Testis (tissue), 3 donors: ENCODE data around the gene AR. TPM values are rescaled to one million over a fixed set of nuclear protein-coding genes. Genes with fewer than 3 reads are reported as not detected.
A peak's percentile ranks its signal among the peaks of the same experiment; 100 is the strongest.

Source experiments
- DNase-seq: peaks from one replicate; pipeline ENCODE4 v3.0.0-alpha.2; 2019
- H3K27ac ChIP-seq, 2 donors: fragments of 200-600 bp; sonication (generic); one replicate each; pipeline ENCODE4 v1.5.1; 2019
- H3K27me3 ChIP-seq: fragments of 200-600 bp; sonication (generic); one replicate; pipeline ENCODE4 v1.5.1; 2019
- H3K36me3 ChIP-seq: fragments of 200-600 bp; sonication (generic); one replicate; pipeline ENCODE4 v1.5.1; 2017; ENCODE audit warnings: low read depth; ENCODE audit errors: missing control alignments
- H3K4me1 ChIP-seq: fragments of 200-600 bp; sonication (generic); one replicate; pipeline ENCODE4 v1.5.1; 2019
- H3K4me3 ChIP-seq, 2 donors: fragments of 200-600 bp; sonication (generic); one replicate each; pipeline ENCODE4 v1.5.1; 2017 to 2019
- H3K9me3 ChIP-seq: fragments of 200-600 bp; sonication (generic); one replicate; pipeline ENCODE4 v1.5.1; 2017
- CTCF ChIP-seq, 3 experiments: fragments of 450-650 bp in 2 of 3; fragments of 200-600 bp in 1 of 3; sonication (generic) in 1 of 3; IDR thresholded peaks; one replicate each; pipeline ENCODE4 v1.5.1; 2016 to 2019; ENCODE audit warnings: antibody characterized with exemption in 3 of 3, mild to moderate bottlenecking in 2 of 3, moderate library complexity in 1 of 3
- POLR2A ChIP-seq: fragments of 450-650 bp; IDR thresholded peaks from one replicate; pipeline ENCODE4 v1.6.1; 2017; ENCODE audit warnings: antibody characterized with exemption, mild to moderate bottlenecking, moderate library complexity
- WGBS, 2 donors: methylation state at CpG; one replicate each; pipeline ENCODE4 v1.1.5; 2018; 5-methylcytosine and 5-hydroxymethylcytosine counted together
- intact Hi-C: fragments of 100-400 bp; cut with DNase I; formaldehyde crosslinking; loops from one replicate; pipeline ENCODE4 v1.15.1; 2023; ENCODE audit warnings: low total_unique reads
- polyA plus RNA-seq: library from polyadenylated mRNA; stranded (reverse); fragments of 350-450 nt; fragmentation: Illumina TruSeq; extraction: RNeasy Lipid Tissue Mini Kit (QIAGEN cat#74804); gene quantifications from one replicate; pipeline ENCODE4 v1.2.3, GENCODE V29; 2014; ENCODE audit warnings: low read depth, low replicate concordance; ENCODE audit not compliant: insufficient read depth
- total RNA-seq, 2 donors: library from RNA; depleted of rRNA; stranded (reverse); fragments of >200 nt; gene quantifications; one replicate each; pipeline ENCODE4 v1.2.3, GENCODE V29; 2016

The AR gene
- total and polyA plus RNA-seq, 3 donors from 2014 or later = 12.0 to 52.3 (median 34.3) TPM

DNA sequence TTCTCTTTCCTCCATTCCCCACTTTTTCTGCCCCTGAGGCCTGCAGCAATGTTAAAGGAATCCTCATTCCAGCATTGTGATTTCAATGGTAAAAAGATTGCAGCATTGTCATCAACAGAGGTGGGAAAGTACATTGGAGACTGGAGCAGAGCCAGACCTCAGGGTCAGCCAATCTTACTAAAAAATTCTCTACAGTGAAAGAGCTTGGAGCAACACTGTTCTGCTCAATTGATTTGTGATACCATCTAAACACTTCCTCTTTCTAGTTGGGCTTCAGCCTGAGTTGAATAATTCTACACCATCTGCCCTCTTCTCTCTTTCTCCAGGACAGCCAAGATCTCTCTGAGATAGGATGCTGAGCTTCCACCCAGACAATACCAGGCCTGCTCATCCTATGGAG is 176.5 kb downstream of the AR start:
- peak; percentile 15 for DNase-seq
- Histone ChIP-seq H3K9me3 (no peaks in the 10 kb centered on the region), H3K4me1 (peaks cover 4% of the 10 kb centered on the region), H3K27me3 (no peaks in the 10 kb centered on the region), H3K27ac (no peak overlapping the region), H3K36me3 (no peaks in the 10 kb centered on the region), H3K4me3 (no peak overlapping the region)
- intact Hi-C loops = no loop called here
- no peak for TF ChIP-seq POLR2A
- no peak for TF ChIP-seq CTCF (IDR thresholded peaks at IDR 0.05)

- Histone ChIP-seq H3K27ac (no peak overlapping the region), H3K4me3 (no peak overlapping the region), H3K9me3 (no peaks in the 10 kb centered on the region), H3K36me3 (no peaks in the 10 kb centered on the region), H3K4me1 (peaks cover 4% of the 10 kb centered on the region), H3K27me3 (no peaks in the 10 kb centered on the region)
- WGBS, 2 donors = 64 to 80% methylated on average over 1 of the region's 1 CpG
- DNase-seq = no peak
- intact Hi-C loops = no loop called here
- TF ChIP-seq CTCF (IDR thresholded peaks at IDR 0.05) = no peak
- no peak for TF ChIP-seq POLR2A
Measured at GRCh38 chrX:67721321-67721720, 177.5 kb downstream of the AR start.

DNA sequence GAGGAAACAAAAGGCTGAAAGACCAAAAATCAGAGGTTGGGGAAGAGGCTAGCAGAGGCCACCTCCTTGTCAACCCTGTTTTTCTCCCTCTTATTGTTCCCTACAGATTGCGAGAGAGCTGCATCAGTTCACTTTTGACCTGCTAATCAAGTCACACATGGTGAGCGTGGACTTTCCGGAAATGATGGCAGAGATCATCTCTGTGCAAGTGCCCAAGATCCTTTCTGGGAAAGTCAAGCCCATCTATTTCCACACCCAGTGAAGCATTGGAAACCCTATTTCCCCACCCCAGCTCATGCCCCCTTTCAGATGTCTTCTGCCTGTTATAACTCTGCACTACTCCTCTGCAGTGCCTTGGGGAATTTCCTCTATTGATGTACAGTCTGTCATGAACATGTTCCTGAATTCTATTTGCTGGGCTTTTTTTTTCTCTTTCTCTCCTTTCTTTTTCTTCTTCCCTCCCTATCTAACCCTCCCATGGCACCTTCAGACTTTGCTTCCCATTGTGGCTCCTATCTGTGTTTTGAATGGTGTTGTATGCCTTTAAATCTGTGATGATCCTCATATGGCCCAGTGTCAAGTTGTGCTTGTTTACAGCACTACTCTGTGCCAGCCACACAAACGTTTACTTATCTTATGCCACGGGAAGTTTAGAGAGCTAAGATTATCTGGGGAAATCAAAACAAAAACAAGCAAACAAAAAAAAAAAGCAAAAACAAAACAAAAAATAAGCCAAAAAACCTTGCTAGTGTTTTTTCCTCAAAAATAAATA is 179.9 kb downstream of the AR start:
- no peaks in the 10 kb centered on the region for H3K36me3 ChIP-seq
- no peaks in the 10 kb centered on the region for H3K9me3 ChIP-seq
- no peak overlapping the region for H3K27ac ChIP-seq
- intact Hi-C loops = no loop called here
- DNase-seq = no peak
- no peaks in the 10 kb centered on the region for H3K27me3 ChIP-seq
- H3K4me3 ChIP-seq = no peak overlapping the region
- peaks cover 4% of the 10 kb centered on the region for H3K4me1 ChIP-seq
- TF ChIP-seq CTCF (IDR thresholded peaks at IDR 0.05) = no peak
- TF ChIP-seq POLR2A = no peak
- WGBS, 2 donors = 55 to 64% methylated on average over 5 of the region's 5 CpGs

- Histone ChIP-seq H3K27me3 (no peaks in the 10 kb centered on the region), H3K36me3 (no peaks in the 10 kb centered on the region), H3K4me3 (no peak overlapping the region), H3K9me3 (no peaks in the 10 kb centered on the region), H3K4me1 (peaks cover 4% of the 10 kb centered on the region), H3K27ac (no peak overlapping the region)
- intact Hi-C loops = no loop called here
- 31 to 49% methylated on average over 5 of the region's 5 CpGs for WGBS, 2 donors
- no peak for DNase-seq
- TF ChIP-seq POLR2A = no peak
- TF ChIP-seq CTCF (IDR thresholded peaks at IDR 0.05) = no peak
Measured at GRCh38 chrX:67724359-67725110, 180.7 kb downstream of the AR start.
